Effector memory CD4-positive, alpha-beta T cell (primary cell): Measurements from ENCODE around the gene RAB17.

Experiments
- DNase-seq, 3 donors: peaks; one replicate each; pipeline ENCODE4 v3.0.0-alpha.2; 2020
- H3K27ac ChIP-seq: 2 replicates; pipeline ENCODE4 v1.7.0; 2013; ENCODE audit warnings: mild to moderate bottlenecking, low read length, moderate library complexity; ENCODE audit not compliant: insufficient read depth, poor library complexity, severe bottlenecking
- H3K27me3 ChIP-seq: replicated peaks from 2 replicates; pipeline ENCODE4 v1.7.0; 2013; ENCODE audit warnings: mild to moderate bottlenecking, low read length; ENCODE audit not compliant: insufficient read depth, control insufficient read depth, poor library complexity, severe bottlenecking
- H3K36me3 ChIP-seq: 2 replicates; pipeline ENCODE4 v1.7.0; 2013; ENCODE audit warnings: mild to moderate bottlenecking, low read length, moderate library complexity; ENCODE audit not compliant: control insufficient read depth, insufficient read depth
- H3K4me1 ChIP-seq: 2 replicates; pipeline ENCODE4 v1.7.0; 2013; ENCODE audit warnings: low read length, mild to moderate bottlenecking; ENCODE audit not compliant: control insufficient read depth, insufficient read depth, poor library complexity, severe bottlenecking
- H3K4me3 ChIP-seq: 2 replicates; pipeline ENCODE4 v1.7.0; 2013; ENCODE audit warnings: low read length, low read depth, mild to moderate bottlenecking; ENCODE audit not compliant: insufficient read depth, poor library complexity, severe bottlenecking
- H3K9me3 ChIP-seq: 2 replicates; pipeline ENCODE4 v1.7.0; 2013; ENCODE audit warnings: mild to moderate bottlenecking, low read length, moderate library complexity; ENCODE audit not compliant: control insufficient read depth

Gene RAB17

DNA sequence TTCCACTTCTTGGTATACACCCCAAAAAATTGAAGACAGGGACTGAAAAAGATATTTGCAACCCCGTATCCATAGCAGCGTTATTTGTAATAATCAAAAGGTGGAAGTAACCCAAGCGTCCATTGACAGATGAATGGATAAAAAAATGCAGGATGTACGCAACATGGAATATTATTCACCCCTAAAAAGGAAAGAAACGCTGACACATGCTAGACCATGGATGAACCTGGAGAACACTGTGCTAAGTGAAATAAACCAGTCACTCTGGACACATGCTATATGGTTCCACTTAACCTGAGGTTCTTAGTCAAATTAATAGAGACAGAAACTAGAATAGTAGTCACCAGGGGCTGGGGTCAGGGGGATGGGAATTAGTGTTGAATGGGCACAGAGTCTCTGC is 62.8 kb downstream of the RAB17 start:
- Histone ChIP-seq H3K27ac (no peak overlapping the region), H3K4me1 (no peaks in the 10 kb centered on the region), H3K9me3 (no peaks in the 10 kb centered on the region), H3K36me3 (no peaks in the 10 kb centered on the region), H3K4me3 (no peak overlapping the region), H3K27me3 (no peaks in the 10 kb centered on the region)
- DNase-seq = no peak

DNA sequence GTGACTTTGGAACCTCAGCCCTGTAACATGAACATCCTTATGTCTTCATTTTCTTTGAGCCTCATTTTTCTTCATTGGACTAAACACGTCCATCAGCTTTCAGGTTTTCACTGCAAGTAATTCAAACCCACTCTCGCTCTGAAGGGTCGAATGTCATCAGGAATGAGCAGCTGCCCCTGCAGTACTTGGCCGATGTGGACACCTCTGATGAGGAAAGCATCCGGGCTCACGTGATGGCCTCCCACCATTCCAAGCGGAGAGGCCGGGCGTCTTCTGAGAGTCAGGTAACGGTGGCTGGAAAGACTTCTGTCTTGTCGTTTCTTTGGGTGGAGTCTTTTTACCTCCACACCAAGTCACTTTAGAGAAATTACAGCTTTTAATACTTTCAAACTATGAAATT is 63.3 kb downstream of the RAB17 start:
- DNase-seq = no peak
- Histone ChIP-seq H3K27ac (no peak overlapping the region), H3K4me3 (no peak overlapping the region), H3K9me3 (no peaks in the 10 kb centered on the region), H3K36me3 (no peaks in the 10 kb centered on the region), H3K27me3 (no peaks in the 10 kb centered on the region), H3K4me1 (no peaks in the 10 kb centered on the region)

DNA sequence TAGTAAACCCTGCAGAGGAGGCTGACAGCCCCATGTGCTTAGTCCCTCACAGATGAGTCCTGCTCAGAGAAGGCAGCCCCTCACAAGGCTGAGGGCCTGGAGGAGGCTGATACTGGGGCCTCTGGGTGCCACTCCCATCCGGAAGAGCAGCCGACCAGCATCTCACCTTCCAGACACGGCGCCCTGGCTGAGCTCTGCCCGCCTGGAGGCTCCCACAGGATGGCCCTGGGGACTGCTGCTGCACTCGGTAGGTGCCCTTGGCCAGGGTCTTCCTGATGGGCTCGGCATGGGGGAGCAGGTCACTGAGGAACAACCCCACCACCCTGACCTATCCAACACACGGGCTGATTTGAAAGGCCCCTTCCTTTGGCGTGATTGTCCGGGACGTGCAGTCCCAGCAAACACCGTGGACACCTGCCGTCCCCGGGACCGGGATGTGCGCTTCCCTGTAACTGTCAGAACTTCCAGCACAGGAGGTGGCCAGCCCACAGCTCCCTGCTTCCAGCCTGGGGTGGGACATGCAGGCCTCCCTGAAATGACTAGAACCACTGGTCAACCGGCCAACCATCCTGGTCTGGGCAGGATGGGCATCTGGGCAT is 64.9 kb downstream of the RAB17 start:
- no peak overlapping the region for H3K27ac ChIP-seq
- H3K4me3 ChIP-seq = no peak overlapping the region
- no peaks in the 10 kb centered on the region for H3K4me1 ChIP-seq
- no peaks in the 10 kb centered on the region for H3K27me3 ChIP-seq
- H3K9me3 ChIP-seq = no peaks in the 10 kb centered on the region
- DNase-seq = no peak
- H3K36me3 ChIP-seq = no peaks in the 10 kb centered on the region

DNA sequence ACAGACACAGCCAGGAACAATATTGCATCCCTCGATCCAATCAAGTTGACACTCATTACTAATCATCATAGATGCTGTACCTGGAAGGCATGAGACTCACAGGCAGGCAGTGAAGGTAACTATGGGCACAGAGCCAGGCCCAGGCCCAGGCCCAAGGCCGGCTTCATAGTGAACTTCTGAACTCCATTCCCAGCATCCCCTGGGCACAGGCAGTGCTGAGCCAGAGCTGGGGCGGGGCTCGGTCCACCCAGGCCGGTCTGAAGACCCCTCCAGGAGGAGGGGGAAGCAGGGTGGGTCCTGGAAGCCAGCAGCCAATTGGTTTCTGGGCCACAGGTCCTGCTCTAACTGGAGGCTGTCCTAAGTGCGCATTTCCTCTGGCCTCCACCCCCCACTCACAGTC is 65.9 kb downstream of the RAB17 start:
- H3K4me3 ChIP-seq = no peak overlapping the region
- H3K4me1 ChIP-seq = no peaks in the 10 kb centered on the region
- no peak for DNase-seq
- no peaks in the 10 kb centered on the region for H3K36me3 ChIP-seq
- H3K27ac ChIP-seq = no peak overlapping the region
- H3K27me3 ChIP-seq = no peaks in the 10 kb centered on the region
- H3K9me3 ChIP-seq = no peaks in the 10 kb centered on the region
